Panc1 (cell line): ENCODE results near the gene RIOX2.

Experiments
- POLR2AphosphoS5 ChIP-seq: IDR thresholded peaks from 2 replicates; pipeline ENCODE4 v1.6.1; 2012; ENCODE audit warnings: mild to moderate bottlenecking, low read depth, low read length, moderate library complexity
- REST ChIP-seq, 2 experiments: IDR thresholded peaks; 2 replicates each; pipeline ENCODE4 v1.6.1; 2011 to 2012; ENCODE audit warnings: low read depth in 2 of 2, control low read depth in 1 of 2, low read length in 1 of 2, mild to moderate bottlenecking in 1 of 2, moderate library complexity in 1 of 2; ENCODE audit not compliant: insufficient read depth in 1 of 2
- SIN3A ChIP-seq: IDR thresholded peaks from 2 replicates; pipeline ENCODE4 v1.6.1; 2012; ENCODE audit warnings: low read depth, mild to moderate bottlenecking, low read length, moderate library complexity, borderline replicate concordance; ENCODE audit not compliant: insufficient read depth
- TF ChIP-seq, protein P1 (sequence below): fragments of 450-650 bp; IDR thresholded peaks from 2 replicates; pipeline ENCODE4 v1.5.1; 2017; ENCODE audit warnings: mild to moderate bottlenecking

DNA sequence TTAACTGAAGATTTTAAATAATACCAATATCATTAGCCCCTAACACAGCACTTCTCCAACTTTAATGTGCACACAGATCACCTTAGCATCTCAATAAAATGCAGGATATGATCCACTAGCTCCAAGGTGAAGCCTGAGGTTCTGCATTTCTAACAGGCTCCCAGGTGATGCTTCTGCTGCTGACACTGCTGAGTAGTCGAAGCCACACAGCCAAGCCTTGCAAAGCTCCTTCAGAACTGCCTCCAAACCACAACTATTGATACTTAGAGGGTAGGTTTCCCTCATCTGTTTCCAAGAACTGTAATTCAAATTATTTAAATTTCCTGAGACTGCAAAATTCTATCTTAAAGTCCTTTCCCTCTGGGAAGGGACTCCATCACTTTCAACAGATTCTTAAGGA, 3.9 kb downstream of the RIOX2 start:
- no peak for TF ChIP-seq SIN3A
- TF ChIP-seq, protein P1, sequence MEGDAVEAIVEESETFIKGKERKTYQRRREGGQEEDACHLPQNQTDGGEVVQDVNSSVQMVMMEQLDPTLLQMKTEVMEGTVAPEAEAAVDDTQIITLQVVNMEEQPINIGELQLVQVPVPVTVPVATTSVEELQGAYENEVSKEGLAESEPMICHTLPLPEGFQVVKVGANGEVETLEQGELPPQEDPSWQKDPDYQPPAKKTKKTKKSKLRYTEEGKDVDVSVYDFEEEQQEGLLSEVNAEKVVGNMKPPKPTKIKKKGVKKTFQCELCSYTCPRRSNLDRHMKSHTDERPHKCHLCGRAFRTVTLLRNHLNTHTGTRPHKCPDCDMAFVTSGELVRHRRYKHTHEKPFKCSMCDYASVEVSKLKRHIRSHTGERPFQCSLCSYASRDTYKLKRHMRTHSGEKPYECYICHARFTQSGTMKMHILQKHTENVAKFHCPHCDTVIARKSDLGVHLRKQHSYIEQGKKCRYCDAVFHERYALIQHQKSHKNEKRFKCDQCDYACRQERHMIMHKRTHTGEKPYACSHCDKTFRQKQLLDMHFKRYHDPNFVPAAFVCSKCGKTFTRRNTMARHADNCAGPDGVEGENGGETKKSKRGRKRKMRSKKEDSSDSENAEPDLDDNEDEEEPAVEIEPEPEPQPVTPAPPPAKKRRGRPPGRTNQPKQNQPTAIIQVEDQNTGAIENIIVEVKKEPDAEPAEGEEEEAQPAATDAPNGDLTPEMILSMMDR: no peak; the same call in 1 of the 2 replicates
- TF ChIP-seq POLR2AphosphoS5: no peak
- no peak for TF ChIP-seq REST (IDR thresholded peaks at IDR 0.05; ENCODE audit: insufficient read depth in 1 of 2, low read depth in 2 of 2, low read length in 1 of 2)
